Karpas-422 (cell line): ENCODE results near the gene LRRC8D. TPM values are rescaled to one million over a fixed set of nuclear protein-coding genes. Genes with fewer than 3 reads are reported as not detected.
"Not testable (repeated sequence)": the region's sequence is repeated elsewhere in the genome, so short reads cannot be mapped to it uniquely, and the experiment has no call there.

Experiments used
- DNase-seq: peaks from one replicate; pipeline ENCODE4 v3.0.0-alpha.2; 2015
- H2AFZ ChIP-seq: fragments of 200-600 bp; sonication (generic); 2 replicates; pipeline ENCODE4 v1.6.1; 2014; ENCODE audit warnings: antibody characterized with exemption, low read length, mixed read lengths
- H3K27ac ChIP-seq: fragments of 200-600 bp; sonication (generic); 2 replicates; pipeline ENCODE4 v1.5.1; 2014; ENCODE audit warnings: mild to moderate bottlenecking, low read length, moderate library complexity
- H3K27me3 ChIP-seq: fragments of 200-600 bp; sonication (generic); 2 replicates; pipeline ENCODE4 v1.6.1; 2014; ENCODE audit warnings: low read length, mixed read lengths
- H3K36me3 ChIP-seq: fragments of 200-600 bp; sonication (generic); 2 replicates; pipeline ENCODE4 v1.6.1; 2014; ENCODE audit warnings: low read length, mixed read lengths; ENCODE audit not compliant: insufficient read depth
- H3K4me1 ChIP-seq: fragments of 200-600 bp; sonication (generic); 2 replicates; pipeline ENCODE4 v1.6.1; 2014; ENCODE audit warnings: mild to moderate bottlenecking, low read length, mixed read lengths
- H3K4me2 ChIP-seq: fragments of 200-600 bp; sonication (generic); 2 replicates; pipeline ENCODE4 v1.6.1; 2014; ENCODE audit warnings: low read length, low read depth, mild to moderate bottlenecking; ENCODE audit not compliant: poor library complexity, severe bottlenecking
- H3K4me3 ChIP-seq: fragments of 200-600 bp; sonication (generic); 2 replicates; pipeline ENCODE4 v1.5.1; 2014; ENCODE audit warnings: mild to moderate bottlenecking, antibody characterized with exemption, low read length, mixed read lengths
- H3K79me2 ChIP-seq: fragments of 200-600 bp; sonication (generic); 2 replicates; pipeline ENCODE4 v1.6.1; 2014; ENCODE audit warnings: mild to moderate bottlenecking, low read length, mixed read lengths
- H3K9ac ChIP-seq: fragments of 200-600 bp; sonication (generic); 2 replicates; pipeline ENCODE4 v1.6.0; 2014; ENCODE audit warnings: low read length
- H3K9me2 ChIP-seq: fragments of 200-600 bp; sonication (generic), shearing (Covaris generic); replicated peaks from 2 replicates; pipeline ENCODE4 v1.6.0; 2014; ENCODE audit warnings: mild to moderate bottlenecking, low read length, moderate library complexity; ENCODE audit not compliant: insufficient read depth
- H3K9me3 ChIP-seq: fragments of 300-700, 200-600 bp; sonication (generic); 2 replicates; pipeline ENCODE4 v1.6.1; 2014; ENCODE audit warnings: low read length, mixed read lengths
- H4K20me1 ChIP-seq: fragments of 200-600 bp; sonication (generic); 2 replicates; pipeline ENCODE4 v1.6.1; 2014; ENCODE audit warnings: mild to moderate bottlenecking, antibody characterized with exemption, low read length, low read depth; ENCODE audit not compliant: insufficient read depth
- total RNA-seq: library from RNA; depleted of rRNA; stranded (reverse); fragments of >200 nt; shearing (Covaris generic); gene quantifications from 2 replicates; pipeline ENCODE4 v1.2.3, GENCODE V29; 2014; ENCODE audit warnings: low replicate concordance; rRNA removed

Gene LRRC8D
- 30.1 and 48.9 TPM in 2 replicates for total RNA-seq

DNA sequence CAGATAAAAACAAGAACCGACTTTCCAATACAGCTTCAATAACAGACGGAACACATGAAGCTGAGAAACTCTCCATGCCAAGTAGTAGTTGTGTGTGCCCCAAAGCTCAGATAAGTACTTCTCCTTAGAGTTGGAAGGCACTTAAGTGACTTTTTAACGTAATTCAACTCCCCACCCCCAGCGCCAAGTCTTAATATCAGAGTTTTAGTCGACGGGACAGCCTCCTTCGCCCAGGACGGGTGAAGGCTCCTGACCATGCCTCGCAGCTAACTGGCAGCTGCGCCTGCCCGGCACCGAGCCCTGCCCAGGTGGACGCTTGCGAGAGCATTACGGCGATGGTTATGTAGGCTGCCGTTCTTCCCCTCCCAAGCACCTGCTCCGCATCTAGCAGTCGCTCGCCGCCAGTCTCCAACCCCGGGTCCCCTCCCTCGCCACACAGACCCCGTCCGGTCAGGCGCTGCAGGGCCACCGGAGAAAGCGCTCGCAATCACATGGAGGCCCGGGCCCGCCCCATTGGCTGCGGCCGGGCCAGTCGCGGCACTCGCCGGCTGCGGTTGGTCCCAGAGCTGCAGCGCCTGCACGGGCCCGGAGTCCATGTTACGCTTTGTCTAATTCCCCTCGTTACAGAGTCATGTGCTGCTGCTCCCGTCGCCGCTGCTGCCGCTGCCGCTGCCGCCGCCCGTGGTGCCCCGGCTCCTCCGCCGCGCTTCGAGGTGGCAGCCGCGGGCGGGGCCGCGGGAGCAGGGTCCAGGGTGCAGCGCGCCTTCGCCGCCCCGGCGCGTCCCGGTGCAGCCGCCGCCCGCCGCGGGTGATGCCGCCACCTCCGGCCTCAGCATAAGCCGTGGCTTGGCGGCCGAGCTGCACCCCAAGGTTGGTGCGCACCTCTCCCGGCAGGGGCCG lies at the start of gene LRRC8D:
TSS of gene LRRC8D (plus strand) at position 611 of the 900 bp plus-strand sequence. CDS start 112,037 bp downstream, outside the sequence.
- Histone ChIP-seq H3K27me3 (0 out of 2 replicates have a peak, but pooled peaks cover under 1% of the 10 kb centered on the region), H3K4me2 (peak within 1 kb of the TSS; percentile 87), H3K27ac (no peak within 1 kb of the TSS), H2AFZ (peak within 1 kb of the TSS; percentile 80), H3K9ac (peak within 1 kb of the TSS; percentile 84), H3K36me3 (no peaks in the 10 kb centered on the region), H3K4me1 (peaks cover 23% of the 10 kb centered on the region), H3K4me3 (peak within 1 kb of the TSS; percentile 70), H4K20me1 (no peaks in the 10 kb centered on the region), H3K79me2 (no peaks in the 10 kb centered on the region), H3K9me2 (no peaks in the 10 kb centered on the region), H3K9me3 (no peaks in the 10 kb centered on the region)
- peak; percentile 90 for DNase-seq

- Histone ChIP-seq H3K9ac (no peak overlapping the region), H2AFZ (no peak overlapping the region), H4K20me1 (no peaks in the 10 kb centered on the region), H3K36me3 (no peaks in the 10 kb centered on the region), H3K4me2 (no peak overlapping the region), H3K27ac (no peak overlapping the region), H3K4me1 (no peaks in the 10 kb centered on the region), H3K27me3 (no peaks in the 10 kb centered on the region), H3K4me3 (no peak overlapping the region), H3K9me3 (no peaks in the 10 kb centered on the region), H3K9me2 (no peaks in the 10 kb centered on the region), H3K79me2 (no peaks in the 10 kb centered on the region)
- DNase-seq: no peak
Observed at GRCh38 chr1:89771991-89772560, 48.8 kb upstream of the LRRC8D start.

- H3K4me2 ChIP-seq, H3K36me3 ChIP-seq, H2AFZ ChIP-seq, H3K9me3 ChIP-seq, H3K4me3 ChIP-seq, H3K27ac ChIP-seq, H4K20me1 ChIP-seq, H3K4me1 ChIP-seq, H3K27me3 ChIP-seq, H3K9ac ChIP-seq, H3K79me2 ChIP-seq, H3K9me2 ChIP-seq, DNase-seq: not testable (repeated sequence)
Observed at GRCh38 chr1:89776104-89776503, 44.7 kb upstream of the LRRC8D start.

DNA sequence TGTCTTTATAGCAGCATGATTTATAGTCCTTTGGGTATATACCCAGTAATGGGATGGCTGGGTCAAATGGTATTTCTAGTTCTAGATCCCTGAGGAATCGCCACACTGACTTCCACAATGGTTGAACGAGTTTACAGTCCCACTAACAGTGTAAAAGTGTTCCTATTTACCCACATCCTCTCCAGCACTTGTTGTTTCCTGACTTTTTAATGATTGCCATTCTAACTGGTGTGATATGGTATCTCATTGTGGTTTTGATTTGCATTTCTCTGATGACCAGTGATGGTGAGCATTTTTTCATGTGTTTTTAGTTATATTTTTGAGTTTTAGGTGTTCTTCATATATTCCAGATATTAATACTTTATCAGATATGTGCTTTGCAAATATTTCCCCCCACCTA lies 43.6 kb upstream of the LRRC8D start:
- not testable (repeated sequence) for H3K79me2 ChIP-seq, H3K9me3 ChIP-seq, H3K9me2 ChIP-seq, H3K27ac ChIP-seq, H3K4me3 ChIP-seq, H3K4me1 ChIP-seq, H3K36me3 ChIP-seq, H3K27me3 ChIP-seq, DNase-seq, H2AFZ ChIP-seq, H3K9ac ChIP-seq, H3K4me2 ChIP-seq, H4K20me1 ChIP-seq

GRCh38 chr1:89779151-89779940 lies 41.5 kb upstream of the LRRC8D start:
- Histone ChIP-seq H3K4me2 (no peak overlapping the region), H3K9me2 (no peaks in the 10 kb centered on the region), H2AFZ (no peak overlapping the region), H3K9me3 (no peaks in the 10 kb centered on the region), H3K4me3 (no peak overlapping the region), H3K9ac (no peak overlapping the region), H3K27ac (no peak overlapping the region), H3K36me3 (no peaks in the 10 kb centered on the region), H3K27me3 (no peaks in the 10 kb centered on the region), H3K4me1 (no peaks in the 10 kb centered on the region; the same call in 1 of the 2 replicates), H4K20me1 (no peaks in the 10 kb centered on the region), H3K79me2 (no peaks in the 10 kb centered on the region)
- no peak for DNase-seq

DNA sequence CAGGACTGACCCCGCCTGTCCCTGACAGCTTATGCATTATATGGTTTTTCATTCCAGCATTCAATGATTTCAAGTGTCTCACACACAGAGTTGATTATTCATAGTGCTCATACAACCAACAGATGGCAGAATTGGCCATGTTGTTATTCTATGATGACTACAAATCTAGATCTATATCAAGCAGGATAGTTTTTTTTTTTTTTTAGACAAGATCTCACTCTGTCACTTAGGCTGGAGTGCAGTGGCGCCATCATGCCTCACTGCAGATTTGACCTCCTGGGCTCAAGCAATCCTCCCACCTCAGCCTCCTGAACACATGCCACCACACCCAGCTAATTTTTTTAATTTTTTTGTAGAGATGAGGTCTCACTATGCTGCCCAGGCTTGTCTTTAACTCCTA lies 40.1 kb upstream of the LRRC8D start:
- Histone ChIP-seq H3K9me2 (no peaks in the 10 kb centered on the region), H3K27ac (no peak overlapping the region), H2AFZ (no peak overlapping the region), H3K4me2 (no peak overlapping the region), H3K79me2 (no peaks in the 10 kb centered on the region), H3K36me3 (no peaks in the 10 kb centered on the region), H3K4me1 (peaks cover 3% of the 10 kb centered on the region; the same call in 1 of the 2 replicates), H4K20me1 (no peaks in the 10 kb centered on the region), H3K27me3 (peaks cover 4% of the 10 kb centered on the region; the same call in 1 of the 2 replicates), H3K9ac (no peak overlapping the region), H3K4me3 (no peak overlapping the region), H3K9me3 (no peaks in the 10 kb centered on the region)
- peak; percentile 80 for DNase-seq

DNA sequence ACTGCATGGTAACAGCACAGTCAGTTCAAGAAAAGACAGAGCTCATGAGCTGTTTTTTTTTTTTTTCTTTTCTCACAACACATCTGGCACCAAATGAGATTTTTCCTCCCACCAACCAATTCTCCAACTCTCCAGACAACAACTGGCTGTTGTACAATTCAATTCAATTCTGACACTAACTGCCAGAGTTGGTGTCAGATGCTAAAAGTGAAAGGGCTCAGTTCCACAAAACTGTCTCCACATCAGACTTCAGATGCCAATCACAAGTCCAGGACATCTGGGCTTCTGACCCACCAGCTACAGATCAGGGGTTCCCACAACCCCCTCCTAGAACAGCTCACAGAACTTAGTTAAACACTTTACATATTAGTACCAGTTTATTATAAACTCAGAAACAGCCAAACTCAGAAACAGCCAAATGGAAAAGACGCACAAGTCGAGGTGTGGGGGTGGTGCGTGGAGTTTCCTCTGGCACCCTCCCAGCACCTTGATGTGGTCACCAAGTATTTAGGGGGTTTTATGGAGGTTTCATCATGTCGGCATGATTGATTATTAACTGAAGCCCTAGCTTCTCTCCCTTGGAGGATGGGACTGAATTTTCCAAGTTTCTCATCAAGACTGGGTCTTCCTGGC lies 39.2 kb upstream of the LRRC8D start:
- no peak overlapping the region for H3K4me2 ChIP-seq

More for the DNA sequence above, 39.2 kb upstream of the LRRC8D start:
- Histone ChIP-seq H3K4me3 (no peak overlapping the region), H3K27me3 (peaks cover 4% of the 10 kb centered on the region; the same call in 1 of the 2 replicates), H3K27ac (no peak overlapping the region), H2AFZ (peak overlapping the region; percentile 75; the same call in 1 of the 2 replicates), H3K4me1 (peaks cover 3% of the 10 kb centered on the region; the same call in 1 of the 2 replicates), H3K36me3 (no peaks in the 10 kb centered on the region), H3K9ac (no peak overlapping the region), H3K79me2 (no peaks in the 10 kb centered on the region), H3K9me3 (no peaks in the 10 kb centered on the region), H4K20me1 (no peaks in the 10 kb centered on the region), H3K9me2 (no peaks in the 10 kb centered on the region)
- DNase-seq: no peak
